GM23338 (cell line): ENCODE measurements around the gene SBF2. TPM values are rescaled to one million over a fixed set of nuclear protein-coding genes. Genes with fewer than 3 reads are reported as not detected.
"Not testable (repeated sequence)": the region's sequence is repeated elsewhere in the genome, so short reads cannot be mapped to it uniquely, and the experiment has no call there.

Experiments
- ATAC-seq: fragments of 200-7000 bp; cut with Tn5 transposase; 3 replicates; pipeline ENCODE4 v1.9.1; 2020
- DNase-seq: peaks from one replicate; pipeline ENCODE4 v3.0.0-alpha.2; 2015; ENCODE audit warnings: low spot score
- H2AFZ ChIP-seq: fragments of 200-600 bp; sonication (generic); 2 replicates; pipeline ENCODE4 v1.8.0; 2016; ENCODE audit warnings: antibody characterized with exemption, mild to moderate bottlenecking, moderate library complexity
- H3F3A ChIP-seq: fragments of 200-600 bp; sonication (generic); replicated peaks from 2 replicates; pipeline ENCODE4 v1.8.0; 2017; ENCODE audit warnings: antibody characterized with exemption, mixed run types, low read depth
- H3K27ac ChIP-seq: fragments of 200-600 bp; sonication (generic); 2 replicates; pipeline ENCODE4 v1.6.1; 2016; ENCODE audit warnings: low read depth
- H3K27me3 ChIP-seq: fragments of 200-600 bp; sonication (generic); 2 replicates; pipeline ENCODE4 v1.8.0; 2016; ENCODE audit warnings: mild to moderate bottlenecking, mixed run types, moderate library complexity; ENCODE audit not compliant: insufficient read depth
- H3K36me3 ChIP-seq: fragments of 200-600 bp; sonication (generic); 2 replicates; pipeline ENCODE4 v1.8.0; 2016; ENCODE audit warnings: mild to moderate bottlenecking; ENCODE audit not compliant: insufficient read depth
- H3K4me1 ChIP-seq: fragments of 200-600 bp; sonication (generic); 2 replicates; pipeline ENCODE4 v1.8.0; 2016; ENCODE audit warnings: mild to moderate bottlenecking, moderate library complexity; ENCODE audit not compliant: insufficient read depth
- H3K4me2 ChIP-seq: fragments of 200-600 bp; sonication (generic); 2 replicates; pipeline ENCODE4 v1.7.1; 2017; ENCODE audit warnings: mixed run types
- H3K4me3 ChIP-seq: fragments of 200-600 bp; sonication (generic); 2 replicates; pipeline ENCODE4 v1.6.1; 2016; ENCODE audit warnings: mixed run types
- H3K79me2 ChIP-seq: fragments of 200-600 bp; sonication (generic); replicated peaks from 2 replicates; pipeline ENCODE4 v1.8.0; 2017; ENCODE audit warnings: mild to moderate bottlenecking; ENCODE audit not compliant: insufficient read depth
- H3K9me2 ChIP-seq: fragments of 200-600 bp; sonication (generic); 2 replicates; pipeline ENCODE4 v1.8.0; 2017; ENCODE audit not compliant: insufficient read depth
- H4K20me1 ChIP-seq: fragments of 200-600 bp; sonication (generic); replicated peaks from 2 replicates; pipeline ENCODE4 v1.8.0; 2017; ENCODE audit warnings: mild to moderate bottlenecking; ENCODE audit not compliant: insufficient read depth
- H3K27ac Mint-ChIP-seq: 2 replicates; pipeline ENCODE4 v1.8.0; 2020; ENCODE audit warnings: inconsistent platforms, mild to moderate bottlenecking, moderate library complexity, mixed read lengths
- H3K27me3 Mint-ChIP-seq: 3 replicates; pipeline ENCODE4 v1.8.0; 2022; ENCODE audit warnings: low read depth, mild to moderate bottlenecking, moderate library complexity, mixed read lengths, inconsistent platforms; ENCODE audit not compliant: insufficient read depth, poor library complexity
- H3K36me3 Mint-ChIP-seq: 3 replicates; pipeline ENCODE4 v1.8.0; 2021; ENCODE audit warnings: low read depth, mild to moderate bottlenecking, inconsistent platforms, moderate library complexity, mixed read lengths
- H3K4me1 Mint-ChIP-seq: 3 replicates; pipeline ENCODE4 v1.8.0; 2020; ENCODE audit warnings: mild to moderate bottlenecking, inconsistent platforms, mixed read lengths
- H3K4me3 Mint-ChIP-seq: 3 replicates; pipeline ENCODE4 v1.8.0; 2021; ENCODE audit warnings: moderate library complexity, mild to moderate bottlenecking, inconsistent platforms, mixed read lengths
- H3K9me3 Mint-ChIP-seq: 3 replicates; pipeline ENCODE4 v1.8.0; 2020; ENCODE audit warnings: moderate library complexity, mild to moderate bottlenecking, inconsistent platforms, mixed read lengths
- CREB1 ChIP-seq: fragments of 250-450 bp; sonication (Bioruptor Pico); IDR thresholded peaks from 2 replicates; pipeline ENCODE4 v1.5.0; 2020; ENCODE audit warnings: low read depth, mild to moderate bottlenecking, moderate library complexity
- POLR2AphosphoS5 ChIP-seq: IDR thresholded peaks from 2 replicates; pipeline ENCODE4 v1.6.1; 2016; ENCODE audit warnings: antibody characterized with exemption, low read depth
- ZNF331 ChIP-seq: fragments of 250-450 bp; sonication (Bioruptor Pico); IDR thresholded peaks from 2 replicates; pipeline ENCODE4 v1.5.0; 2020; ENCODE audit warnings: low read depth, mild to moderate bottlenecking, moderate library complexity
- polyA plus RNA-seq: library from polyadenylated mRNA; unstranded; fragments of >200 nt; fragmentation: Nextera tagmentation; extraction: Ambion mirVana; gene quantifications from 2 replicates; pipeline ENCODE4 v1.2.1, GENCODE V29; 2016
- total RNA-seq: library from RNA; depleted of rRNA; stranded (reverse); fragments of >200 nt; shearing (Covaris generic); gene quantifications from 2 replicates; pipeline ENCODE4 v1.2.3, GENCODE V29; 2014
- TF ChIP-seq, protein P1 (sequence below): fragments of 250-450 bp; sonication (Bioruptor Pico); IDR thresholded peaks from 2 replicates; pipeline ENCODE4 v1.5.0; 2020; ENCODE audit warnings: mild to moderate bottlenecking, moderate library complexity

The SBF2 gene
- total and polyA plus RNA-seq, 2 experiments from 2014 or later, result 25.6 to 53.5 TPM

DNA sequence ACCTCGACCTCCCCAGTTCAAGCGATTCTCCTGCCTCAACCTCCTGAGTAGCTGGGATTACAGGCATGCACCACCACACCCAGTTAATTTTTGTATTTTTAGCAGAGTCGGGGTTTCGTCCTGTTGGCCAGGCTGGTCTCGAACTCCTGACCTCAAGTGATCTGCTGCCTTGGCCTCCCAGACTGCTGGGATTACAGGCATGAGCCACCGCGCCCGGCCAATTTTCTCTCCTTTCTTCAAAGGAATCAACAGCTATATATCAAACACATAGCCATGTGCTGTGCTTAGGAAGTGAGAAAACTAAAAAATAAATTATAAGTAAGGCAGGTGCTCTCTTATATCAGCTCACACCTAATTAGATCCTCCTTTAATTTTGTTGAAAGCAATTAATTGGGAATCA lies 164.8 kb downstream of the SBF2 start:
- H3K36me3 Mint-ChIP-seq, result peaks cover 25% of the 10 kb centered on the region
- not testable (repeated sequence) for H3K9me3 Mint-ChIP-seq, H3K79me2 ChIP-seq, H3K9me2 ChIP-seq, H3K4me3 ChIP-seq, H3K27ac ChIP-seq, H3K4me3 Mint-ChIP-seq, H3F3A ChIP-seq, H3K4me2 ChIP-seq, H3K4me1 ChIP-seq, H2AFZ ChIP-seq, H4K20me1 ChIP-seq, ATAC-seq, H3K27me3 ChIP-seq, H3K4me1 Mint-ChIP-seq, H3K36me3 ChIP-seq, DNase-seq, H3K27me3 Mint-ChIP-seq, H3K27ac Mint-ChIP-seq

DNA sequence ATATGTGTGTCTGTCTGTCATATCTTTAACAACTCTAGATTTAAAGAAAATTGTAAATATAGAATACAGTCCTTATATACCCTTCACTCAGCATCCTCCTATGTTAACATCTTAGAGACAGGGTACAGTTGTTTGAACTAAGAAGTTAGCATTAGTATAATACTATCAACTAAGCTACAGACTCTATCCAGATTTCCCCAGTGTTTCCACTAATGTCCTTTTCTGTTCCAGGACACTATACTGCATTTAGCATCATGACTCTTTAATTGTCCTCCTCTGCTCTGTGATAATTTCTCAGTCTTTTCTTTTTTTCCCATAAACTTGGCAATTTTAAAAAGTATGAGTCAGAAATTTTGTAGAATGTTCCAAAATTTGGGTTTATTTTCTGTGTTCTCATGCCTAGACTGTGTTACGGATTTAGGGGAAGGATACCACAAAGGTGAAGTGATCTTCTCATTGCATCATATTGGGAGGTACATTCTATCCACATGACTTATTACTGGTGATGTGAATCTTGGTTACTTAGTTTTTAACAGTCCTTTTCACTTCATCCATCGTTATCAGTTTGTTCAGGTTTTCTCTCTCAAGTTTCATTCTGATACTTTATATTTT lies 168.4 kb downstream of the SBF2 start:
- Histone ChIP-seq H3K4me1 (no peaks in the 10 kb centered on the region), H2AFZ (no peak overlapping the region), H3K4me3 (no peak overlapping the region), H3K4me2 (no peak overlapping the region), H3K36me3 (no peaks in the 10 kb centered on the region), H3K79me2 (no peaks in the 10 kb centered on the region), H3F3A (no peaks in the 10 kb centered on the region), H3K27me3 (no peaks in the 10 kb centered on the region), H3K9me2 (no peaks in the 10 kb centered on the region), H3K27ac (no peak overlapping the region), H4K20me1 (no peaks in the 10 kb centered on the region)
- Mint-ChIP-seq H3K27ac (no peak overlapping the region), H3K36me3 (peaks cover 2% of the 10 kb centered on the region; the same call in 1 of the 3 replicates), H3K9me3 (no peaks in the 10 kb centered on the region), H3K27me3 (no peaks in the 10 kb centered on the region), H3K4me3 (no peak overlapping the region), H3K4me1 (peaks cover 14% of the 10 kb centered on the region)
- DNase-seq (no peak), ATAC-seq (no peak)
- TF ChIP-seq ZNF331 (CRISPR knock-in tag) (no peak), POLR2AphosphoS5 (no peak), CREB1 (CRISPR knock-in tag) (no peak)
- TF ChIP-seq, protein P1, sequence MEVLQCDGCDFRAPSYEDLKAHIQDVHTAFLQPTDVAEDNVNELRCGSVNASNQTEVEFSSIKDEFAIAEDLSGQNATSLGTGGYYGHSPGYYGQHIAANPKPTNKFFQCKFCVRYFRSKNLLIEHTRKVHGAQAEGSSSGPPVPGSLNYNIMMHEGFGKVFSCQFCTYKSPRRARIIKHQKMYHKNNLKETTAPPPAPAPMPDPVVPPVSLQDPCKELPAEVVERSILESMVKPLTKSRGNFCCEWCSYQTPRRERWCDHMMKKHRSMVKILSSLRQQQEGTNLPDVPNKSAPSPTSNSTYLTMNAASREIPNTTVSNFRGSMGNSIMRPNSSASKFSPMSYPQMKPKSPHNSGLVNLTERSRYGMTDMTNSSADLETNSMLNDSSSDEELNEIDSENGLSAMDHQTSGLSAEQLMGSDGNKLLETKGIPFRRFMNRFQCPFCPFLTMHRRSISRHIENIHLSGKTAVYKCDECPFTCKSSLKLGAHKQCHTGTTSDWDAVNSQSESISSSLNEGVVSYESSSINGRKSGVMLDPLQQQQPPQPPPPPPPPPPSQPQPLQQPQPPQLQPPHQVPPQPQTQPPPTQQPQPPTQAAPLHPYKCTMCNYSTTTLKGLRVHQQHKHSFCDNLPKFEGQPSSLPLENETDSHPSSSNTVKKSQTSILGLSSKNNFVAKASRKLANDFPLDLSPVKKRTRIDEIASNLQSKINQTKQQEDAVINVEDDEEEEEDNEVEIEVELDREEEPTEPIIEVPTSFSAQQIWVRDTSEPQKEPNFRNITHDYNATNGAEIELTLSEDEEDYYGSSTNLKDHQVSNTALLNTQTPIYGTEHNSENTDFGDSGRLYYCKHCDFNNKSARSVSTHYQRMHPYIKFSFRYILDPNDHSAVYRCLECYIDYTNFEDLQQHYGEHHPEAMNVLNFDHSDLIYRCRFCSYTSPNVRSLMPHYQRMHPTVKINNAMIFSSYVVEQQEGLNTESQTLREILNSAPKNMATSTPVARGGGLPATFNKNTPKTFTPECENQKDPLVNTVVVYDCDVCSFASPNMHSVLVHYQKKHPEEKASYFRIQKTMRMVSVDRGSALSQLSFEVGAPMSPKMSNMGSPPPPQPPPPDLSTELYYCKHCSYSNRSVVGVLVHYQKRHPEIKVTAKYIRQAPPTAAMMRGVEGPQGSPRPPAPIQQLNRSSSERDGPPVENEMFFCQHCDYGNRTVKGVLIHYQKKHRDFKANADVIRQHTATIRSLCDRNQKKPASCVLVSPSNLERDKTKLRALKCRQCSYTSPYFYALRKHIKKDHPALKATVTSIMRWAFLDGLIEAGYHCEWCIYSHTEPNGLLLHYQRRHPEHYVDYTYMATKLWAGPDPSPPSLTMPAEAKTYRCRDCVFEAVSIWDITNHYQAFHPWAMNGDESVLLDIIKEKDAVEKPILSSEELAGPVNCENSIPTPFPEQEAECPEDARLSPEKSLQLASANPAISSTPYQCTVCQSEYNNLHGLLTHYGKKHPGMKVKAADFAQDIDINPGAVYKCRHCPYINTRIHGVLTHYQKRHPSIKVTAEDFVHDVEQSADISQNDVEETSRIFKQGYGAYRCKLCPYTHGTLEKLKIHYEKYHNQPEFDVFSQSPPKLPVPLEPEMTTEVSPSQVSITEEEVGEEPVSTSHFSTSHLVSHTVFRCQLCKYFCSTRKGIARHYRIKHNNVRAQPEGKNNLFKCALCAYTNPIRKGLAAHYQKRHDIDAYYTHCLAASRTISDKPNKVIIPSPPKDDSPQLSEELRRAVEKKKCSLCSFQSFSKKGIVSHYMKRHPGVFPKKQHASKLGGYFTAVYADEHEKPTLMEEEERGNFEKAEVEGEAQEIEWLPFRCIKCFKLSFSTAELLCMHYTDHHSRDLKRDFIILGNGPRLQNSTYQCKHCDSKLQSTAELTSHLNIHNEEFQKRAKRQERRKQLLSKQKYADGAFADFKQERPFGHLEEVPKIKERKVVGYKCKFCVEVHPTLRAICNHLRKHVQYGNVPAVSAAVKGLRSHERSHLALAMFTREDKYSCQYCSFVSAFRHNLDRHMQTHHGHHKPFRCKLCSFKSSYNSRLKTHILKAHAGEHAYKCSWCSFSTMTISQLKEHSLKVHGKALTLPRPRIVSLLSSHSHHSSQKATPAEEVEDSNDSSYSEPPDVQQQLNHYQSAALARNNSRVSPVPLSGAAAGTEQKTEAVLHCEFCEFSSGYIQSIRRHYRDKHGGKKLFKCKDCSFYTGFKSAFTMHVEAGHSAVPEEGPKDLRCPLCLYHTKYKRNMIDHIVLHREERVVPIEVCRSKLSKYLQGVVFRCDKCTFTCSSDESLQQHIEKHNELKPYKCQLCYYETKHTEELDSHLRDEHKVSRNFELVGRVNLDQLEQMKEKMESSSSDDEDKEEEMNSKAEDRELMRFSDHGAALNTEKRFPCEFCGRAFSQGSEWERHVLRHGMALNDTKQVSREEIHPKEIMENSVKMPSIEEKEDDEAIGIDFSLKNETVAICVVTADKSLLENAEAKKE (CRISPR knock-in tag), result no peak
